HCT116 (cell line): ENCODE data around the gene CACNA1C. TPM values are rescaled to one million over a fixed set of nuclear protein-coding genes. Genes with fewer than 3 reads are reported as not detected.

ENCODE experiments used
- ATAC-seq: fragments of 200-7000 bp; cut with Tn5 transposase; 2 replicates; pipeline ENCODE4 v1.9.1; 2020; ENCODE audit warnings: mild to moderate bottlenecking, moderate library complexity
- BruUV-seq: library from RNA; stranded (reverse); fragments of 400-500 nt; replicated peaks from 2 replicates; lab custom pipeline; 2021; lab: Mats Ljungman, UMichigan
- CTCF ChIA-PET: fragments of 300-600 bp; sonication (Branson Sonifier 250); formaldehyde crosslinking; loops from one replicate; lab custom pipeline; 2021; ENCODE audit warnings: antibody characterized with exemption; lab: Charles Lee
- POLR2A ChIA-PET: fragments of 300-600, 350-600 bp; sonication (Branson Sonifier 250); formaldehyde crosslinking; loops from one replicate; lab custom pipeline; 2021; ENCODE audit warnings: antibody characterized with exemption; lab: Charles Lee
- RAD21 ChIA-PET, 2 experiments: fragments of 300-600 bp; sonication (Branson Sonifier 250); formaldehyde crosslinking; loops; one replicate each; lab custom pipeline; 2023; ENCODE audit warnings: low total read pairs in 2 of 2; ENCODE audit not compliant: uncharacterized antibody in 2 of 2, unreplicated experiment in 2 of 2, low non-redundant PET in 1 of 2; lab: Charles Lee
- DNase-seq: peaks from one replicate; pipeline ENCODE4 v3.0.0-alpha.2; 2010; ENCODE audit warnings: low read depth, low spot score
- H2AFZ ChIP-seq: fragments of 200-600 bp; shearing (Covaris generic), sonication (generic); 2 replicates; pipeline ENCODE4 v1.6.1; 2017; ENCODE audit warnings: low read depth, mixed run types, mixed read lengths, antibody characterized with exemption, low read length; ENCODE audit not compliant: poor library complexity, severe bottlenecking
- H3K27ac ChIP-seq: 2 replicates; pipeline ENCODE4 v1.5.1; 2012; ENCODE audit warnings: low read depth, low read length
- H3K27me3 ChIP-seq: fragments of 200-600 bp; sonication (generic); 2 replicates; pipeline ENCODE4 v1.6.1; 2016; ENCODE audit warnings: mixed run types, low read length, mixed read lengths; ENCODE audit not compliant: insufficient read depth
- H3K36me3 ChIP-seq, 2 experiments: fragments of 200-500 bp in 1 of 2; fragments of 200-600 bp in 1 of 2; sonication (Bioruptor generic) in 1 of 2; sonication (generic) in 1 of 2; 2 replicates each; pipeline versions ENCODE4 v1.5.1 to v1.6.1; 2014 to 2016; ENCODE audit warnings: low read length in 2 of 2, inconsistent platforms in 1 of 2, mixed read lengths in 1 of 2, mixed run types in 1 of 2; ENCODE audit not compliant: insufficient read depth in 2 of 2, control insufficient read depth in 1 of 2
- H3K4me1 ChIP-seq, 2 experiments: fragments of 200-600 bp in 1 of 2; sonication (generic) in 1 of 2; 2 replicates each; pipeline versions ENCODE4 v1.5.1 to v1.6.1; 2012 to 2017; ENCODE audit warnings: low read length in 2 of 2, inconsistent platforms in 1 of 2, mild to moderate bottlenecking in 1 of 2, mixed read lengths in 1 of 2, mixed run types in 1 of 2, moderate library complexity in 1 of 2; ENCODE audit not compliant: insufficient read depth in 2 of 2, control insufficient read depth in 1 of 2
- H3K4me2 ChIP-seq: fragments of 200-600 bp; sonication (generic); 2 replicates; pipeline ENCODE4 v1.6.1; 2017; ENCODE audit warnings: mixed run types, low read length, mixed read lengths
- H3K4me3 ChIP-seq, 2 experiments: fragments of 200-600 bp in 1 of 2; sonication (generic) in 1 of 2; replicated peaks in 1 of 2; 2 replicates each; pipeline ENCODE4 v1.5.1; 2011 to 2016; ENCODE audit warnings: low read length in 2 of 2, control low read depth in 1 of 2, low read depth in 1 of 2, mild to moderate bottlenecking in 1 of 2, mixed read lengths in 1 of 2, mixed run types in 1 of 2
- H3K79me2 ChIP-seq: fragments of 200-600 bp; sonication (generic); 2 replicates; pipeline ENCODE4 v1.6.1; 2017; ENCODE audit warnings: mild to moderate bottlenecking, mixed run types, low read length, moderate library complexity, mixed read lengths; ENCODE audit not compliant: insufficient read depth
- H3K9ac ChIP-seq: fragments of 200-600 bp; sonication (generic); 2 replicates; pipeline ENCODE4 v1.6.1; 2016; ENCODE audit warnings: low read length, mixed read lengths
- H3K9me2 ChIP-seq: fragments of 200-600 bp; sonication (generic), shearing (Covaris generic); 2 replicates; pipeline ENCODE4 v1.6.1; 2017; ENCODE audit warnings: mixed run types, mild to moderate bottlenecking, moderate library complexity; ENCODE audit not compliant: insufficient read depth
- H3K9me3 ChIP-seq, 2 experiments: fragments of 200-500 bp in 1 of 2; fragments of 200-600 bp in 1 of 2; sonication (Bioruptor generic) in 1 of 2; sonication (generic) in 1 of 2; 2 replicates each; pipeline ENCODE4 v1.6.1; 2014 to 2017; ENCODE audit warnings: low read length in 2 of 2, mixed read lengths in 2 of 2, inconsistent platforms in 1 of 2, low read depth in 1 of 2, mild to moderate bottlenecking in 1 of 2, mixed run types in 1 of 2, moderate library complexity in 1 of 2; ENCODE audit not compliant: control insufficient read depth in 1 of 2, insufficient read depth in 1 of 2
- H4K20me1 ChIP-seq: fragments of 200-600 bp; sonication (generic), shearing (Covaris generic); 2 replicates; pipeline ENCODE4 v1.6.1; 2017; ENCODE audit warnings: mixed run types, mild to moderate bottlenecking, moderate library complexity; ENCODE audit not compliant: insufficient read depth
- CEBPB ChIP-seq: IDR thresholded peaks from 2 replicates; pipeline ENCODE4 v1.6.1; 2012; ENCODE audit warnings: low read depth
- EZH2 ChIP-seq: fragments of 200-600 bp; sonication (generic); IDR thresholded peaks from 2 replicates; pipeline ENCODE4 v1.6.1; 2017; ENCODE audit warnings: antibody characterized with exemption, mixed run types
- ZFX ChIP-seq: fragments of 450-650 bp; IDR thresholded peaks from 2 replicates; pipeline ENCODE4 v1.6.1; 2017
- ZNF274 ChIP-seq: fragments of 200-500 bp; sonication (Bioruptor generic); IDR thresholded peaks from 2 replicates; pipeline ENCODE4 v1.6.1; 2014; ENCODE audit warnings: mild to moderate bottlenecking, low read depth, low read length, inconsistent platforms
- intact Hi-C: fragments of 100-400 bp; cut with micrococcal nuclease; formaldehyde crosslinking; loops from 2 replicates; pipeline ENCODE4 v1.10.0; 2022
- total RNA-seq: library from RNA; stranded (reverse); gene quantifications from one replicate; pipeline ENCODE4 v1.2.1, GENCODE V29; 2021; ENCODE audit not compliant: unreplicated experiment
- TF ChIP-seq, protein P1 (sequence below): IDR thresholded peaks from 2 replicates; pipeline ENCODE4 v1.6.1; 2011; ENCODE audit warnings: mild to moderate bottlenecking, low read length, moderate library complexity; ENCODE audit not compliant: insufficient replicate concordance; ENCODE audit errors: extremely low read depth

CACNA1C gene
- total RNA-seq, 1 experiment from 2014 or later, result 0.05 TPM

DNA sequence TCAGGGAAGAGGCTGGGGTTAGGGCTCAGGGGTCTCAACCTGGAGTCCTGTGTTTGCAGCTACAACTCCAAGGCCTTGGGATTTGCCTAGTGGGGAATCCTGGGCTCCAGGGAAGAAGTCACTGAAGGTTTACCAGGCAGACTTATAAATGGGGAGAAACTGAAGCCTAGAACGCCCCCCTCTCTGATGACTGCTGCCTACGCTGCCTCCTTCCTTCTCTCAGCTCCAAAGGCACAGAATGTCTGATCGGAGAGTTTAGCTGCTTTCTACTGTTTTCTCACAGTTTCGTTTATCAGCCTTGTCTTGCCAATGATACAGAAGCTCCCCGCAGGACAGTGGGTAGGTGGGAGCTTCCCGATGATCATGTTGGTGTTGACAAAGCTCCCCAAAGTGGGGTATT lies 101.7 kb downstream of the CACNA1C start:
- Histone ChIP-seq H3K4me1 (no peaks in the 10 kb centered on the region), H3K27ac (no peak overlapping the region), H3K27me3 (peaks cover 11% of the 10 kb centered on the region), H2AFZ (no peak overlapping the region), H3K79me2 (no peaks in the 10 kb centered on the region), H3K9me3 (no peaks in the 10 kb centered on the region), H3K9ac (no peak overlapping the region), H3K4me2 (no peak overlapping the region), H4K20me1 (no peaks in the 10 kb centered on the region), H3K36me3 (no peaks in the 10 kb centered on the region), H3K4me3 (no peak overlapping the region), H3K9me2 (no peaks in the 10 kb centered on the region)
- POLR2A ChIA-PET, result no interaction called here
- no peak for ATAC-seq
- intact Hi-C loops, result no loop called here
- TF ChIP-seq ZFX (no peak), CEBPB (no peak)
- DNase-seq, result no peak
- RAD21 ChIA-PET, result no interaction called here
- CTCF ChIA-PET, result no interaction called here
- BruUV-seq, result no TSS peak

GRCh38 chr12:2156333-2156732 lies 103.5 kb downstream of the CACNA1C start:
- no peak overlapping the region for H3K4me3 ChIP-seq
- BruUV-seq, result no TSS peak
- no peaks in the 10 kb centered on the region for H3K36me3 ChIP-seq
- H3K4me2 ChIP-seq, result no peak overlapping the region
- ChIA-PET CTCF (no interaction called here), POLR2A (no interaction called here), RAD21 (no interaction called here)
- H2AFZ ChIP-seq, result no peak overlapping the region
- no peaks in the 10 kb centered on the region for H4K20me1 ChIP-seq
- H3K9me2 ChIP-seq, result no peaks in the 10 kb centered on the region
- H3K27ac ChIP-seq, result no peak overlapping the region
- no peaks in the 10 kb centered on the region for H3K9me3 ChIP-seq
- no peak overlapping the region for H3K9ac ChIP-seq
- H3K79me2 ChIP-seq, result no peaks in the 10 kb centered on the region
- H3K4me1 ChIP-seq, result no peaks in the 10 kb centered on the region
- H3K27me3 ChIP-seq, result peaks cover 4% of the 10 kb centered on the region
- DNase-seq, result no peak
- intact Hi-C loops, result no loop called here
- TF ChIP-seq CEBPB, result no peak
- TF ChIP-seq EZH2, result no peak
- ATAC-seq, result no peak

DNA sequence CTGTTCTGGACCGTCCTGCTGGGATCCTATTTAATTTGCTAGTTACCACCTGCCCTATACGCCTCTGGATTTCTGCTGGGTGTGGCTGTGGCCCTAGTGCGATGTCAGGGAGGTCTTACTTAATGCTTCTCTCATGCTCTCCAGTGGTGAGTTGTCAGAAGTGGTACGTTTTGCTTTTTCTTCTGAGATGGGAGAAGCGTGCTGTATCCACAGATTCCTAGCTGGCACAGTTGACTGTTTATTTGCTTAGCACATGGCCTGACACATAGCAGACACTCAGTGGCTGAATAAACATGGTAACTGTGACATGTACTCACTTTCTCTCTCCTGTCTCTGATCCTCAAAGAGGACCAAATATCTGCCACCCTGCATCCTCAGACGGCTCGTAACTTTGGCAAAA lies 107.3 kb downstream of the CACNA1C start:
- Histone ChIP-seq H3K9me2 (no peaks in the 10 kb centered on the region), H3K79me2 (no peaks in the 10 kb centered on the region), H3K36me3 (no peaks in the 10 kb centered on the region), H3K27me3 (0 out of 2 replicates have a peak, but pooled peaks cover 7% of the 10 kb centered on the region), H2AFZ (no peak overlapping the region), H3K9ac (no peak overlapping the region), H3K4me1 (no peaks in the 10 kb centered on the region), H3K27ac (no peak overlapping the region), H3K9me3 (no peaks in the 10 kb centered on the region), H3K4me3 (no peak overlapping the region), H3K4me2 (no peak overlapping the region), H4K20me1 (no peaks in the 10 kb centered on the region)
- intact Hi-C loops, result no loop called here
- BruUV-seq, result no TSS peak
- ChIA-PET RAD21 (no interaction called here), CTCF (no interaction called here), POLR2A (no interaction called here)
- DNase-seq (no peak), ATAC-seq (no peak)
- TF ChIP-seq CEBPB, result no peak
- TF ChIP-seq, protein P1, sequence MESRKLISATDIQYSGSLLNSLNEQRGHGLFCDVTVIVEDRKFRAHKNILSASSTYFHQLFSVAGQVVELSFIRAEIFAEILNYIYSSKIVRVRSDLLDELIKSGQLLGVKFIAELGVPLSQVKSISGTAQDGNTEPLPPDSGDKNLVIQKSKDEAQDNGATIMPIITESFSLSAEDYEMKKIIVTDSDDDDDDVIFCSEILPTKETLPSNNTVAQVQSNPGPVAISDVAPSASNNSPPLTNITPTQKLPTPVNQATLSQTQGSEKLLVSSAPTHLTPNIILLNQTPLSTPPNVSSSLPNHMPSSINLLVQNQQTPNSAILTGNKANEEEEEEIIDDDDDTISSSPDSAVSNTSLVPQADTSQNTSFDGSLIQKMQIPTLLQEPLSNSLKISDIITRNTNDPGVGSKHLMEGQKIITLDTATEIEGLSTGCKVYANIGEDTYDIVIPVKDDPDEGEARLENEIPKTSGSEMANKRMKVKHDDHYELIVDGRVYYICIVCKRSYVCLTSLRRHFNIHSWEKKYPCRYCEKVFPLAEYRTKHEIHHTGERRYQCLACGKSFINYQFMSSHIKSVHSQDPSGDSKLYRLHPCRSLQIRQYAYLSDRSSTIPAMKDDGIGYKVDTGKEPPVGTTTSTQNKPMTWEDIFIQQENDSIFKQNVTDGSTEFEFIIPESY, result no peak
- no peak for TF ChIP-seq ZNF274
